Esophagus squamous epithelium (tissue), 4 donors: ENCODE data around the gene PTPA.

Experiments used
- CTCF ChIP-seq, 6 experiments: fragments of 450-650 bp in 4 of 6; fragments of 200-600 bp in 2 of 6; sonication (generic) in 2 of 6; IDR thresholded peaks; one replicate each; pipeline ENCODE4 v1.5.1; 2016 to 2019; ENCODE audit warnings: antibody characterized with exemption in 6 of 6, mild to moderate bottlenecking in 4 of 6, moderate library complexity in 4 of 6
- POLR2A ChIP-seq, 4 donors: fragments of 450-650 bp; IDR thresholded peaks; one replicate each; pipeline ENCODE4 v1.6.1; 2017; ENCODE audit warnings: antibody characterized with exemption in 4 of 4, mild to moderate bottlenecking in 4 of 4, moderate library complexity in 3 of 4

- no peak for TF ChIP-seq CTCF (IDR thresholded peaks at IDR 0.05)
- TF ChIP-seq POLR2A (IDR thresholded peaks at IDR 0.05), result no peak
These were observed 7.2 kb upstream of the PTPA start for GRCh38 chr9:129104051-129104450.
